ENCODE measurements around the gene PPP1R13L. TPM values are rescaled to one million over a fixed set of nuclear protein-coding genes. Genes with fewer than 3 reads are reported as not detected.
A peak's percentile ranks its signal among the peaks of the same experiment; 100 is the strongest.
"Not testable (repeated sequence)": the region's sequence is repeated elsewhere in the genome, so short reads cannot be mapped to it uniquely, and the experiment has no call there.

Gene PPP1R13L
- total RNA-seq, 4 donors from 2014 or later = 5.5 to 15.5 (median 9.3) TPM

GRCh38 chr19:45440259-45440638, 35.4 kb upstream of the PPP1R13L start:
- TF ChIP-seq POLR2A (IDR thresholded peaks at IDR 0.05) = no peak
- TF ChIP-seq CTCF (IDR thresholded peaks at IDR 0.05) = no peak
- TF ChIP-seq POLR2AphosphoS5 (IDR thresholded peaks at IDR 0.05) = no peak
- TF ChIP-seq EP300 (IDR thresholded peaks at IDR 0.05) = no peak
- ATAC-seq = no peak
- H3K36me3 ChIP-seq = no peaks in the 10 kb centered on the region
- H3K27ac ChIP-seq = peak overlapping the region; percentile 54 to 99 (median 96)
- peak overlapping the region; percentile 43 to 82 for H3K4me3 ChIP-seq
- peaks cover 3 to 44% (median 17%) of the 10 kb centered on the region in 3 donors for H3K4me1 ChIP-seq
- H3K9me3 ChIP-seq = no peaks in the 10 kb centered on the region
- WGBS, 2 donors (ENCODE audit: low coverage in 1 of 2) = 67% methylated on average over 4 of the region's 9 CpGs; no CpG with 5 or more reads in 1 of the 2 donors
- no peaks in the 10 kb centered on the region for H3K27me3 ChIP-seq

- ATAC-seq = peak; percentile 73
- peaks cover 2 to 38% (median 13%) of the 10 kb centered on the region in 3 donors for H3K4me1 ChIP-seq
- H3K27ac ChIP-seq = peak overlapping the region; percentile 54 to 99 (median 96)
- H3K36me3 ChIP-seq = no peaks in the 10 kb centered on the region
- H3K9me3 ChIP-seq = no peaks in the 10 kb centered on the region
- TF ChIP-seq POLR2AphosphoS5 (IDR thresholded peaks at IDR 0.05) (peak; percentile 70), EP300 (IDR thresholded peaks at IDR 0.05) (no peak), CTCF (IDR thresholded peaks at IDR 0.05) (peak in 3 of 4 experiments; percentile 97 to 100 (median 98)), POLR2A (IDR thresholded peaks at IDR 0.05) (peak in 1 of 2 donors; percentile 7)
- 0% methylated on average over 16 to 19 of the region's 78 CpGs for WGBS, 2 donors (ENCODE audit: low coverage in 1 of 2)
- H3K4me3 ChIP-seq = peak overlapping the region; percentile 43 to 82
- H3K27me3 ChIP-seq = no peaks in the 10 kb centered on the region
Observed at GRCh38 chr19:45439569-45440258, 34.8 kb upstream of the PPP1R13L start.

GRCh38 chr19:45439190-45439568, 34.3 kb upstream of the PPP1R13L start:
- Histone ChIP-seq H3K9me3 (no peaks in the 10 kb centered on the region), H3K4me1 (peaks cover 0 to 33% (median 8%) of the 10 kb centered on the region in 3 donors), H3K27me3 (no peaks in the 10 kb centered on the region), H3K27ac (peak overlapping the region in 3 of 4 donors; percentile 94 to 99 (median 97)), H3K4me3 (peak overlapping the region; percentile 43 to 82), H3K36me3 (no peaks in the 10 kb centered on the region)
- WGBS, 2 donors (ENCODE audit: low coverage in 1 of 2) = 26 to 27% methylated on average over 7 to 10 of the region's 10 CpGs
- TF ChIP-seq CTCF (IDR thresholded peaks at IDR 0.05) (no peak), POLR2AphosphoS5 (IDR thresholded peaks at IDR 0.05) (no peak), EP300 (IDR thresholded peaks at IDR 0.05) (no peak), POLR2A (IDR thresholded peaks at IDR 0.05) (no peak)
- no peak for ATAC-seq

GRCh38 chr19:45437328-45437727, 32.5 kb upstream of the PPP1R13L start:
- Histone ChIP-seq H3K9me3 (no peaks in the 10 kb centered on the region), H3K27ac (no peak overlapping the region), H3K27me3 (no peaks in the 10 kb centered on the region), H3K4me1 (peaks cover 0 to 17% (median 4%) of the 10 kb centered on the region in 3 donors), H3K4me3 (no peak overlapping the region), H3K36me3 (no peaks in the 10 kb centered on the region)
- 90 to 95% methylated on average over 2 to 3 of the region's 3 CpGs for WGBS, 2 donors (ENCODE audit: low coverage in 1 of 2)
- TF ChIP-seq POLR2A (IDR thresholded peaks at IDR 0.05) (no peak), CTCF (IDR thresholded peaks at IDR 0.05) (no peak), POLR2AphosphoS5 (IDR thresholded peaks at IDR 0.05) (no peak), EP300 (IDR thresholded peaks at IDR 0.05) (no peak)
- no peak for ATAC-seq

GRCh38 chr19:45432543-45432942, 27.7 kb upstream of the PPP1R13L start:
- peaks cover 0 to 17% (median 11%) of the 10 kb centered on the region in 3 donors for H3K4me1 ChIP-seq
- not testable (repeated sequence) for H3K27me3 ChIP-seq, H3K36me3 ChIP-seq, H3K4me3 ChIP-seq, H3K9me3 ChIP-seq, ATAC-seq, H3K27ac ChIP-seq
- 75 to 78% methylated on average over 1 to 2 of the region's 8 CpGs for WGBS, 2 donors (ENCODE audit: low coverage in 1 of 2)

- Histone ChIP-seq H3K4me1 (peaks cover 0 to 17% (median 11%) of the 10 kb centered on the region in 3 donors), H3K27ac (peak overlapping the region in 2 of 4 donors; percentile 94)
- WGBS, 2 donors (ENCODE audit: low coverage in 1 of 2) = 56 to 57% methylated on average over 8 to 9 of the region's 9 CpGs
- not testable (repeated sequence) for H3K4me3 ChIP-seq, ATAC-seq, H3K27me3 ChIP-seq, H3K36me3 ChIP-seq, H3K9me3 ChIP-seq
Observed at GRCh38 chr19:45431008-45431407, 26.1 kb upstream of the PPP1R13L start.

GRCh38 chr19:45429896-45430295, 25.0 kb upstream of the PPP1R13L start:
- not testable (repeated sequence) for H3K9me3 ChIP-seq, H3K36me3 ChIP-seq, H3K27me3 ChIP-seq, H3K4me3 ChIP-seq, ATAC-seq
- 58 to 89% methylated on average over 3 to 4 of the region's 11 CpGs for WGBS, 2 donors (ENCODE audit: low coverage in 1 of 2)
- peaks cover 0 to 26% (median 11%) of the 10 kb centered on the region in 3 donors for H3K4me1 ChIP-seq
- H3K27ac ChIP-seq = peak overlapping the region in 3 of 4 donors; percentile 88 to 94 (median 94)

Measured in gastroesophageal sphincter (tissue), 4 donors.